NCI-H187 (cell line): ENCODE data around the gene INPP5A.
"Not testable (repeated sequence)": the region's sequence is repeated elsewhere in the genome, so short reads cannot be mapped to it uniquely, and the experiment has no call there.

Experiments
- DNase-seq, 2 experiments: peaks; one replicate each; lab custom pipeline; 2025; lab: John Stamatoyannopoulos, UW

The INPP5A gene

GRCh38 chr10:132550366-132551092 is 12.9 kb downstream of the INPP5A start:
- no peak for DNase-seq

GRCh38 chr10:132551093-132551807 is 13.7 kb downstream of the INPP5A start:
- DNase-seq = no peak

GRCh38 chr10:132551808-132552130 is 14.2 kb downstream of the INPP5A start:
- DNase-seq = no peak

GRCh38 chr10:132552635-132553034 is 15.0 kb downstream of the INPP5A start:
- DNase-seq = not testable (repeated sequence)

- not testable (repeated sequence) for DNase-seq
These were observed 16.0 kb downstream of the INPP5A start for GRCh38 chr10:132553568-132553967.

GRCh38 chr10:132554053-132554990 is 16.7 kb downstream of the INPP5A start:
- no peak for DNase-seq

GRCh38 chr10:132554991-132555647 is 17.5 kb downstream of the INPP5A start:
- DNase-seq = no peak

GRCh38 chr10:132555648-132556575 is 18.3 kb downstream of the INPP5A start:
- DNase-seq = no peak

- no peak for DNase-seq
These were observed 19.4 kb downstream of the INPP5A start for GRCh38 chr10:132556994-132557441.

- DNase-seq = no peak
These were observed 20.3 kb downstream of the INPP5A start for GRCh38 chr10:132557696-132558515.

- DNase-seq = no peak
These were observed 21.2 kb downstream of the INPP5A start for GRCh38 chr10:132558516-132559413.

- no peak for DNase-seq
These were observed 22.0 kb downstream of the INPP5A start for GRCh38 chr10:132559538-132559937.

GRCh38 chr10:132560241-132560731 is 22.7 kb downstream of the INPP5A start:
- no peak for DNase-seq

GRCh38 chr10:132562177-132562915 is 24.8 kb downstream of the INPP5A start:
- DNase-seq = no peak

GRCh38 chr10:132562916-132563456 is 25.4 kb downstream of the INPP5A start:
- no peak for DNase-seq

- no peak for DNase-seq
These were observed 26.1 kb downstream of the INPP5A start for GRCh38 chr10:132563485-132564248.

- DNase-seq = no peak
These were observed 26.6 kb downstream of the INPP5A start for GRCh38 chr10:132564249-132564605.
